Measurements from ENCODE around the gene ITIH3.

Gene ITIH3

GRCh38 chr3:52817860-52818259, 23.3 kb downstream of the ITIH3 start:
- intact Hi-C loops (cut with DNase I) = no loop called here
- DNase-seq = no peak

- intact Hi-C loops (cut with DNase I) = no loop called here
- DNase-seq = no peak
These were observed 25.3 kb downstream of the ITIH3 start for GRCh38 chr3:52819936-52820335.

GRCh38 chr3:52820736-52821135, 26.1 kb downstream of the ITIH3 start:
- DNase-seq = no peak
- intact Hi-C loops (cut with DNase I) = no loop called here

DNA sequence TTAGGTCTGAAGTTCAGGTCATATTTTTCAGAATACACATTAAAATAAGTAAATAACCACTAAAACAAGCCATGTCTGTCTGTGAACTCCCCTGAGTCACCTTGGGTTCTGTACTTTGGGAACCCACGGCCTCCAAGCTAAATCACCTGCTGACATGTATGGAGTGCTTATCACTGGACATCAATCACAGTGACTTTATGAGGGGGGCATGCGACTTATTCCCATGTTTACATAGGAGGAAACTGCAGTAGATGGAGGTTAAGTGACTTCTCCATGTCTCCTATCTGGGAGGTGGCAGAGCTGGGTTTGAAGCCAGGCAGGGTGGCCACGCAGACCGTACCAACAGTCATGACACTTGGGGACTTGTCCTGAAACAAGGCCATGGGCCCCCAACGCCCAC, 27.8 kb downstream of the ITIH3 start:
- no peak for DNase-seq
- intact Hi-C loops (cut with DNase I) = no loop called here

DNA sequence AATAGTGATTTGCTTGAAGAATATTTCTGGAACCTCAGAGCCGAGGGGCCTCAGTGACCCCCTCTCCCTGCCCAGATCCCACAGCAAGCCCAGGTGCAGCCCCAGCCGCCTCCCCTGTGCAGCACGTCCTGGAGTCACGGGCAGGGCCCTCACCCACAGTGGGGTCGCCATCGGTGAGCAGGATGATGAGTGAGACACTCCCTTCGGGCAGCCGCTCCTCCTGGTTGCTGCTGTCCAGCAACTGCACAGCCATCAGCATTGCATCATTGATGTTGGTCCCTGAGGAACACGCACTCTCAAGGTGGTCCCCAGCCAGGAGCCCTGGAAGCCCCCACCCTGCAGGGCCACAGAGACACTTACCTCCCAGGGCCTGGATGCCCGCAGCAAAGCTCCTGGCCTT, 29.4 kb downstream of the ITIH3 start:
- intact Hi-C loops (cut with DNase I) = no loop called here
- DNase-seq = no peak

GRCh38 chr3:52827441-52827840, 32.8 kb downstream of the ITIH3 start:
- peak in 1 of 10 donors; percentile 55 for DNase-seq
- intact Hi-C loops (cut with DNase I) = no loop called here

DNA sequence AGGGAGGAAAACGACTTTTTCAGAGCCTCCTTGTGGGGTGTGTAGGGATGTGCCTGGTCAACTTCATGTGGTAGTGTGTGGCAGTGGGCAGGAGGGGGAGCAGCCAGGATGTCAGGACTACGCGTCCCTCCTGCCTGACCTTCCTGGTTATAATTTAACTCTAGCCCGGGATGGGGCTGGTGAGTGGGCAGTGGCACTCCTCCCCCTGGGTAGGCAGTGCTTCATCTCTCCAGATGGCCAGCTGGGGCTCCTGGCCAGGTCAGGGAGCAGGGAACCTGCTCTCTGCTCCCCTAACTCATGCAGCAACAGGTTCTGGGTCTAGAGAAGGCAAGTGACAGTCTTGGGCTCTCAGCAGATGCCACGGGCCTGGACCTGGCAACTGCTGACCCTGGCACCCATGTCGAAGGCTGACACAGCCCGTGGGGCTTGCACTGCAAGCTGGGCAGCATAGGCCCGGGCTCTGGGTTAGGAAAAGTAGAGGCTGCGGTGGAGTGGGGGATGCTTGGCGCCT, 33.3 kb downstream of the ITIH3 start:
- DNase-seq = peak in 1 of 10 donors; percentile 59
- intact Hi-C loops (cut with DNase I) = no loop called here

- no peak for DNase-seq
- intact Hi-C loops (cut with DNase I) = no loop called here
These were observed 34.9 kb downstream of the ITIH3 start for GRCh38 chr3:52829482-52829881.

- intact Hi-C loops (cut with DNase I) = no loop called here
- DNase-seq = no peak
These were observed 35.4 kb downstream of the ITIH3 start for GRCh38 chr3:52829906-52830463.

- intact Hi-C loops (cut with DNase I) = no loop called here
- no peak for DNase-seq
These were observed 36.1 kb downstream of the ITIH3 start, which contains the start of gene ITIH4 for GRCh38 chr3:52830535-52831258. TSS of gene ITIH4 (minus strand) at chr3:52830672. CDS start at chr3:52830642, 30 bp downstream.

DNA sequence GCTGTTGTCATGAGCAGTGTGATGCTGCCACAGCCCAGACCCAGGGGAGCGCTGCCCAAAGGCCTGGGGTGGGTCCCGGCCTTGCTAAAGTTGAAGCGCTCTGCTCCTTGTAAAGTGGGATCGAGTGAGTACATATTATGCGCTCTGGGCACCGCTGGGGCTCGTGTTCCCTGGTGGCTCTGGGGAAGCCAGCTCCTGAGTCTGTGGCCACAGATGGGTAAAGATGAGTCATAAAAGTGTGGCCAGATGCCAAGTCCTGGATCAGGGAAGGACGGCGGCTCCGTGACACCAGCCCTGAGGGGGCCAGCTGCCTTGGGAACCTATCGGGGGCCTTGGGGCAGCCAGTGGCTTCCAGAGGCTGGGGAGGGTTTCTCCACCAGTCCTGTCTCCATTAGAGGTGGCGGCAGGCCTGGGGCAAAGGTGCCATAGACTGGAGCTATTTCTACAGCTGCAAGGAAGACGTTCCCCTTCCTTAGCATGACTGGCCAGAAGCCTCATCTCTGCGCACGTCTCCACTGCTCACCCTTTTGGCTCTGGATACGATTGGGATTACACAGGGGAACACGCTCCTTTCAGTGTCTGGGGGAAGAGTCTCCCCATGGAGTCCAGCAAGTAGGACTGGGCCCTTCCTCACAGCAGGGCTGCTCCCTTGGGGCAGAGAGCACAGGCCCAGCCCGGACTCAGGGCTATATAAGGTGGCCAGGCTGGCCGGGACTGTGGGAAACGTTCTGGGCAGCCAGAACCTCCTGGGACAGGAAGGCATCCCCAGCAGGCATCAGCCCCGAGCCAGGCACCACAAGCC, 37.1 kb downstream of the ITIH3 start:
- DNase-seq = peak in 7 of 10 donors; percentile 21 to 91 (median 45)
- intact Hi-C loops (cut with DNase I) = no loop called here

GRCh38 chr3:52833202-52833601, 38.6 kb downstream of the ITIH3 start:
- intact Hi-C loops (cut with DNase I) = no loop called here
- peak in 1 of 10 donors; percentile 81 for DNase-seq

DNA sequence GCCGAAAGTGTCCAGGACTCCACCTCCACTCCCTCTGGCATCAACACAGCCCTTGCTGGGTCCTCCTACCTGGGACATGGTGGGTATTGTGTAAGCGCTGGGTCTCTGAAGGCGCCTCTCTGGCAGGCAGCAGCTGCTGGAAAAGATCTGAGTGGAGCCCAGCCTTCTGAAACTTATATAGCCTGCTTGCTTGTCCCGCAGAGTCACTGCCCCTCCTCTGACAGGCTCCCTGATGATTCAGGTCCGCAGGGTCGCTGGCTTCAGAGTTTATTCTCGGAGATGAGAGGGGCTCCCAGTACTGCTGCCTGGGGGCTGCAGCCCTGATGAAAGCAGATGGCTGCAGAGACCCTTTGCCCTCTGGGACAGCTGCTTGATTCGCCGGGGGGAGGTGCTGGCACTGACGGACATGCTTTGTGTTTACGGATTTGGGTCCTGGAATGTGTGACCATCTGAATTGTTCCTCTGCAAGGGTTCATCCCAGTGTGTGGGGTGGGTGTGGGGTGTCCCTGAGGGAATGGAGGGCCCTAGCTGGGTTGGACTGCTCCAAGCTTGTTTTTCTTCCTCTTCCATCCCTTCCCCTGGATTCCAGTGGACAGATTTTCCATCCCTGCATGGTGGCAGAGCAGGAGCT, 40.4 kb downstream of the ITIH3 start, which contains the start of gene MUSTN1:
TSS of gene MUSTN1 (minus strand) at position 149 of the 631 bp plus-strand sequence. CDS start at position 78, 71 bp downstream.
- no peak for DNase-seq
- intact Hi-C loops (cut with DNase I) = no loop called here

DNA sequence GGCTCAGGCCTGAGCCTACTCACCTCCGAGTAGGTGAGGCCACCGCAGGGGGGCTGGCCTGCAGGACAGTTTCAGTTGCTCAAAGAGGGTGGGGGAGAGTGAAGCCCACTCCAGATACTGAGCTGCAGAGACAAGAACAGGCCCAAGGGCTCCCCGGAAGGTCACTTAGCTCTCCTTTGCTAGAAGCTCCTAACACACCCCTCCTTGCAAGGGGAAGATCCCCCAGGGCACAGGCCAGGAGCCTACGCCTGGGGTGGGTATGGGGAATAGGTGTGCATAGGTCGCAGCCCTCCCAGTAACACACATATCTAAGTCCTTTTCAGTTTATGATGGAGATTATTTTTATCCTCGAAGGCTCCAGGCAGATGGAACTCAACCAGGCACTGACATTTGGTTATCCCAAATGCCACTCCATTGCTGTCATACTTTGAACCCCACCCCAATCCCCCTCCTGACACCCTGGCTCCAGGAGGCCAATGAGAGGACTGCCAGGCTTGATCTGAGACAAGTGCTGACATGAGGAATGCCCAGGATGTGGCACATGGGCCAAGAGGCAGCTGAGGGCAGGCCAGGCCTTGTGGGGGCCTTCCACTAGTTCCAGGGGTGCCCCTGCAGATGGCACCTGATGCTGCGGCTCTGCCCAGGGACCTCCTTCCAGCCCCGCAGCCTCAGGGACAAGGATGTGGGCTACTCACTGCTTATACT, 41.3 kb downstream of the ITIH3 start:
- no peak for DNase-seq
- intact Hi-C loops (cut with DNase I) = no loop called here

DNA sequence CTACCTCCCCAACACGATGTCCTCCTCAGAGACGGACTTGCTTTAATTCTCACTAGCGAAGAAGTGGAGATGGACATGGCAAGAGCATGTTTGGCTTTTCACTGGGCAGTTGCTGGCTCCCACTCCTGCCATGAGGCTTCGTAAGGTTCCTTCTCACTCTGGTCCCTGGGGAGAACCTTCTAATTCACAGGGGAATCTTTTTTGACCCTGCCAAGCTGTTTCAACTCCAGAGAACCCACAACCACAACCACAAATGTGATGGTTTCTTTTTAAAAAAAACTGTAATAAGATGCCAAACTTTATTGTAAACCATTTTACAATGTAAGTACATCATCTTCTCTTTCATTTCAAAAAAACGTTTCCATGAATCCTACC, 41.9 kb downstream of the ITIH3 start:
- DNase-seq = no peak
- intact Hi-C loops (cut with DNase I) = no loop called here

DNA sequence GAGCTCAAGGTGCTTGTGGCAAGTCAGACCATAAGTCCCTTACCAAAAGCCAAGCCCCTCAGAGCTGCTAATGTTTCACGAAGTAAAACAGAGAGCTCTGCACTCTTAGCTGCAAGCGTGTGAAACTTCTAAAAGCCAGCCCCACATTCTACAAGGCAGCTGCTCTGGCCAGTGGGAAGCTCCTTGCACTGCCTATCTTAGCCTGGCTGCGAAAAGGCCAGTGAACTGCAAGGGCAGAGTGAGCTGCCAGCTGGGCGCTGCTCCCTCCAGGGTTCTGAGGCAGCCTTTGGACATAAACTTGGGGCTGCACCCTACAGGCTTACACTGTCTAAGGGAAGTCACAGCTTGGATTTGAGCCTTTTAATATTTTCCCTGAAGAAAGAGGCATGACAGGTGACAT, 42.4 kb downstream of the ITIH3 start:
- intact Hi-C loops (cut with DNase I) = no loop called here
- no peak for DNase-seq

DNA sequence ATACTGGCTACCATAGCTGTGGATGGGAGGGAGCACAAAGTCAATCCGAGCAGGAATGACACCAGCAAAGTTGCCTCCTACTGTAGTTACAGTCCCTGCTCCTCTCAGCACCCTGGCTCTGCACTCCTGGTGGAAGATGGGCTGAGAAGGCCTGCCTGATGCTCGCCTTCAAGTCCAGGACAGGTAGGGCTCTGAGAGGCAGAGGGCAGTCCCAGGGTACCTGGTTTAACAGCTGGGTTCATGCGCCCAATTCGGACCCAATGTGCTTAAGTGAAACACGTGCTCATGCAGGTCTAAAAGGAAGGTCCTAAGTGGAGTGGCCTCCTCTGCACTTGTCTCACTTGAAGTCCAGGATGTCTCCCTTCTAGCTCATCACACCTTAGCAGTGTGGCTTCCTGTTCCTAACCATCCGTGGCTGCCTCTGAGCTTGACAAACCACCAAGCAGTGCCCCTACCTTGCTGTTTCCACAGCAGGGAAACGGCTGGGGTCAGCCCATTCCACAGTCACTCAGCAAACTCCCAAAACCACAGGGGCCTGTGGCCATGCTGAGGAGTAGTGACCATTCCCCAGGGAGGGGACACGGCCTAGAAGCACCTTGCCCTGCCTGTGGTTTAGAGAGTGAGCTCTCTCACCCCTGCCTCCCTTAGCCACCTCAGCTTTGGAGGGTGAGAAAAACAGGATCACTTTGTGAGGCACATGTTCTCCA, 44.1 kb downstream of the ITIH3 start:
- intact Hi-C loops (cut with DNase I) = no loop called here
- peak in 2 of 10 donors; percentile 52 to 69 for DNase-seq

DNA sequence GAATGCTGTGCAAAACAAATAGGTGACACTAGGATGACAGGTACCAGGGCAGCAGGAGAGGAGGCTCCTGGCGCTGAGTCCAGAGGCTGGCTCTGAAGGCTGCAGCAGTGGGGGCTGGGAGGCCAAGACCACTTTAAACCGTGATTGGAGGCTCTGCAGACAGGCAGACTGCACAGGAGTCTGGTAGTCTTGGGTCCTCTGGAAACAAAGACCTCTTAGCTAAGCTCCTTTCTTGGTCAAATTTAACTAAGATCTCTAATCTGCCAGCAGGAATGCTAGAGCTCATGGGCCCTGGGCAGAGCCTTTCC, 44.6 kb downstream of the ITIH3 start:
- DNase-seq = peak in 1 of 10 donors; percentile 16
- intact Hi-C loops (cut with DNase I) = no loop called here

DNA sequence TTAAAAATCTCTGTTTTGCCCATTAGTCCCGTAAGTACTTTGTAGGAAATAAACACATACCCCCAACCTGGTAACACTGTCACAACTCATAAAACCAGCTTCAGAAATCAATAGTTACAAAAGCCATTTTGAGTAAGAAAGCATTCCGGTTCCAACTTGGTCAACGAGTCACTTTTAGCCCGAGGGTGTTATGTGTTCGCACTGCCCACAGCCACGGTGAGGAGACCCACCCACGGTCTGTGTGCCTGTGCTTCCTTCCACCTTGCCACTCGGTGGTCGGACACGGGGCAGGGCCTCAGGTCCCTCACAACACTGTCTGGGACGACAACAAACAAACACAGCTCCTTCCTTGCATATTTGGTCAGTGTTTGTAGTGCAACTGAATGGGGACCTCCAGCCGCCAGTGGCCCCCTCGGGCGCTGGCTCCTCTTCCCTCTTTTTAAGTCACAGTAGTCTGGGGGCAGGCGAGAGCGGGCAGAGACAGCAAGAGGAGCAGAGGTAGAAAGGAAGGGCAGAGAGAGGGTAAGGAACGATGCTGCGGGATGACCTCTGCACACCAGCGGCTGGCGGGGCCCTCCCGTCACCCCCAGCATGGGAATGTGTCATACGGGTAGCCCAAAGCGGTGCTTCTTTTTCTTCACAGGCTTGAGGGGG, 45.4 kb downstream of the ITIH3 start:
- peak in 3 of 10 donors; percentile 51 to 75 (median 56) for DNase-seq
- intact Hi-C loops (cut with DNase I) = no loop called here
